EH (cell line): ENCODE data around the gene NLRC3.

Experiments used
- DNase-seq: peaks from one replicate; pipeline ENCODE4 v3.0.0-alpha.2; 2015; ENCODE audit warnings: low read depth

The NLRC3 gene

DNA sequence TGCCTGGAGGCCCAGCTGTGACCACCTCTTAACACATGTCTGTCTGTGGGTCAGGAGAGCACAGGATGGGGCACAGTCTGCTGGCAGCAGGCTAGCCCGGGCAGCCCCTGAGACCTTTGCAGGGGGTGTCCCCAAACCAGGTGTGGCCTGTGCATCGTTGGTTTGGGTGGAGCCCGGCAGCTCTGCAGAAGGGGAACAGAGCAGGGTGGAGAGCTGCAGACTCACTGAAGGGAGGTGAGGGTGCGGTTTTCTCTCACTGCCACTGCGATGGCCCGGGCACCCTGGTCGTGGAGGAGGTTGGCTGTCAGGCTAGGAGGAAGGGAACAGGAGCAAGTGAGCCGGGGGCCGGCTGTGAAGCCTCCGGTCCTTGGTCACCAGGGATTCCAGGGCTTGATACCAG is 28.8 kb downstream of the NLRC3 start:
- DNase-seq, result no peak

DNA sequence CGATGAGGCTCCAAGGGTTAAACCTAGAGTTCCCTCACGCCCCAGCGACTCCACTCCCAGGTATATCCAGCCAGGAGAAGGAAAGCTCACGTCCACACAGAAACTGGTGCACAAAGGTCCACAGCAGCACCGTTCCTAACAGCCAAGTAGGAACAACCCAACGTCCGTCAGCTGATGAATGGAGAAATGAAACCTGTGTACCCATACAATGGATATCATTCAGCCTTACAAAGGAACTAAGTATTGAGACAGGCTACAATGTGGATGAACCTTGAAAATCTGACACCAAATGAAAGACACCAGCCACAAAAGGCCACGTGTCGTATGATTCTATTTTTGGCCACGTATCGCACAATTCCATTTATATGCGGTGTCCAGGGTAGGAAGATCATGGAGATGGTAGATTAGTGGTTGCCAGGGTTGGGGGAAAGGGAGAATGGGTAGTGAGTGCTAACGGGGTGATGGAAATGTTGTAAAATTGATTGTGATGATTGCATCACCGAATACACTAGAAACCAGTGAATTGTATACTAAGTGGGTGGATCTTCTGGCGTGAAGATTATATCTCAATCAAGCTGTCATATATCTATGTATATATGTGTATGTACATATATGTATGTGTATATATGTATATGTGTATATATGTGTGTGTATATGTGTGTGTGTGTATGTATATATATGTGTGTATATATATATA is 30.1 kb downstream of the NLRC3 start:
- DNase-seq, result no peak

DNA sequence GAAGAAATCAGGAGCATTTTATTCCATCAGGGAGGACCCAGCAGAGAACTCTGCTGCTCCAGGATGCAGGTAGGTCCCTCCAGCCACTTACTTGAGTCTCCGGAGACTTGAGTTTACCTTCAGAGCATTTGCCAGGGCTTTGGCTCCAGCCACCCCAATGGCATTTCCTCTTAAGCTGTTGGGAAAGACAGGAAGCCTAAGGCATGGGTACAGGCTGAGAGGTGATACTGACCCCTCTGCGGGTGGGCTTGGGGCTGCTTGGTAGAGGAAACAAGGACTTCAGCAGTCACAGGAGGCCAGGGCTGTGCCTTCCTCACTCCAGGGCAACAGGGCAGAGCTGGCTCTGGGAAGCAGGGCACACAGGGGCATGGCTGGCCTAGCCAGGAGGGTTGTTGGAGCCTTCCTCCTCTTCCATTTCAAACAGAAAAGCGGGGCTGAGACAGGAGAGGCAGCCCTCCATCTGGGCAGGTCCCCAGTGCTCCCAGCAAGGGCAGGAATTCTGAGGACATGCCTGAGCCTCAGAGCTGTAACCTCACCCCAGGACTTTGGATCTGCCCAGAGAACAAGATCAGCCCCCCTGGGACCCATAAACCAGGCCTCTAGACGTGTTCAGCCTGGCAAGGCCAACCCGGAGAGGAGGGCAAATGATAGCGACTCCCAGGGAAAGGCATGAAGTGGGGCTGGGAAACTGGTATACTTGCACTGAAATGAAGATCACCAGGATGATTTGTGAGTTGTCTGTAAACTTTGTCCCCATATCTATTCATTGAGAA is 34.4 kb downstream of the NLRC3 start:
- no peak for DNase-seq

DNA sequence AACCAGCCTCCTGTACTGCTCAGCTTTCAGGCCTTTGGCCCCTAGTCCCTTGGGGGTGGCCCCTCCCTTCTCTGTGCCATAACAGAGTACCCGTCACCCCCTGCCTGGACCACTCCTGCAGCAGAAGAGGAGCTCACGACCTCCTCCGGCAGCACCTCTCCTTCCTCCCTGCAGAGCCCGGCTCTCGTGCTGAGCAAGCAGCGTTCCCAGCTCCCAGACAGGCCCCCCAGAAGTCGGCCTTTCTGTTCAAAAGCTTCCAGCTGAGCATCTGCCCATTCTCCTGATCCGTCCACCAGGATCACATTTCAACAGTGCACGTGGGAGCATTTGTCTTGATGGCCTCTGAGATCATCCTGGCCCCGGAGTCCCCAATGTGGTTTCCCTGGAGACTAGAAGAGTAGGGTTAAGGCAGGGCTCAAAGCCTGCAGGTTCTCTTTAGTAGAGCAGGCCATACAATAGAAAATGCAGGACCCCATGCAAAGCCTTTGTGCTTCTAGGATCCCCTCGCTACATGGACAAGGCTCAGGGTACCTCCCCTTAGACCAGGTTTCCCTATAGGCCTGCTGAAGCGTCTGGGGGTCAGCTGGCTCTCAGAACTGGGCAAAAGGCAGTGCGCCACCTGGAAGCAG is 35.6 kb downstream of the NLRC3 start:
- no peak for DNase-seq

DNA sequence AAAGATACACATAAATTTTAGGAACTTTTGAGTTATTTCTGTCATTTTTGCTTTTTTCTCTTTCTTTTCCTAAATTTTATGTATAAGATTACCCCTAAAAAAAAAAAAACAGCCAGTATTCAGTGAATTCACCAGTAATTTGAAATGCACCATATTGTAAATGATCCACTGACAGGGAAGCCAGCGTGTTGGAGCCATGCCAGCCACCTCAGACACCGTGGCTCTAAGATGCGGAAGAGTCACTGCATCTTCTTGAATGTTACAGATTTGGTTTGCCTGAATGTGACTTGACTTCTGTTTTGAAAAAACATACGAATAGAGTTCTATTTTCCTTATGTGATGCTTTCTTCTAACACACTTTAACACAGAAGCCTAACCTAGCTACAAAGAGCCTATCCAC is 39.0 kb downstream of the NLRC3 start:
- DNase-seq, result no peak

DNA sequence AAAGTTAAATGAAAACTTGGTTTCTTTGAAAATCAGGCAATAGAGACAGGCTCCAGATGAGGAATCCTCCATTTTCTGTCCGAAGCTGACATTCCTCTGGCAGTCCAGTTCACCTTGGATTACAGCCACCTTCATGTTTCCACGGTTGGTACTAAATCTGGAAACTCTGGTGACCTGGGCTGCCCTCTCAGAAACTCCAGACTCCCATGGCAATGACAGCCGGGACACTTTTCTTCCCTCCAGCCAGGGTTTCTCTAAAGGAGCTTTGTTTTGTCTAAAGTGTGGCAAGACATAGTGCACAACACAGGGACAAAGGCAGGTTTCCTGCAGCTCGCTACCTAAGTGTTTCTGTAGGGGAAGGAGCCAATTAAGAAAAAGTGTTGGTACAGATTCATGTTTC is 40.4 kb downstream of the NLRC3 start:
- no peak for DNase-seq

DNA sequence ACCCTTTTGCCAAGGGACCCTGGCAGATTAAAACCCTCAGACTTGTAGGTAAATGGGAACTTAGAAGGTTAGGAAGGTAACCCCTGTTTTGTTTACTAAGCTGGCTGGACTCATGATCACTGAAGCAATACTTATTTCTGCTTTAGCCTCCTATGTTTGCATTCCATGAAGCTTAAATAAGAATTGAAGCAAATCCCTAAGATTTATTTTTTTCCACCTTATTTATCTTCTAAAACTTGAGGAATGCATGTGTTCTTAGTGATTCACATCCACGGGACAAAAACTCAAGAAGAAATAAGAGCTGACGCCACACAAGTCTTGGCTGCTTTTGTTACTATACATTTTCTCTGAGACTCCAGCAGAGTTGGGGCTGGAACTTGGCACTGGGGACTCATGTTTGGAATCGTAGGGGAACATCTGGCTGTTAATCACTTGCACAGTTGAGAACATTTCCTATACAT is 40.9 kb downstream of the NLRC3 start:
- DNase-seq, result peak; percentile 41

DNA sequence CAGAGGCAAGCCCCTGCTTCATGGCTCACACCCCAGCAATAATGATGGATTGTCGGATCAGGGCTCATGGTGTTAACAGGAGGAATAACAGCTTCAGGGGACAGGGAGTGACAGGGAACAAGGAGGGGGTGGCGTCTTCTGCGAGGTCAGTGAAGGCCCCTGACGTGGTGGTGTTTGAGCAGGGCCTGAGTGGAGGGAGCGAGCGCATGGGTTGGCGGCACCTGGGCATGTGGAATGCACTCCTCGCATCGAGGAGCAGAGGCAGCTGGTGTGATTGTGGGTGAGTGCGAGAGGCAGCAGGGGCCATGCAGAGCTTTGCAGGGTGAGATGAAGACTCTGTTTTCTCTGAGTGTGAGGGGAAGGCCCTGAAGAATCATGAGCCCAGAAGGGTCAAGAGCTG is 43.1 kb downstream of the NLRC3 start:
- DNase-seq, result no peak

DNA sequence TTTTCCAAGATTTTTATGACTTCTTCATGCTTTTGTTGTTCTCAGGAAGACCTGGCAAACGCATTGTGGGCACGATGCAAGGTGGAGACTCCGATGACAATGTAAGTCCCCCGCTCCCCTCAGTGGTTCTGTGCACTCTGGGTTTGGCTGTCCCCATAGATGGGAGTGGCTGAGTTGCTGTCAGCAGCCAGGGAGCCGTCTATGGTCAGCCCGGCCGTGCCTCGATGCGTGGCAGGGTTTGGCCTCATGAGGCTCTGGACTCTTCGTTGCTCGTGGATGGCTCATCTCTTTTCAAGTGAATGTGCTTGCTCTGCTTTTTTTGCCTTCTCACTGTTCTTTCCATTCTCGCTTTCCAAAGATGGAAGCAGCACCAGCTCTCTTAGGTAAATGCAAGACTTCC is 44.5 kb downstream of the NLRC3 start:
- DNase-seq, result no peak

DNA sequence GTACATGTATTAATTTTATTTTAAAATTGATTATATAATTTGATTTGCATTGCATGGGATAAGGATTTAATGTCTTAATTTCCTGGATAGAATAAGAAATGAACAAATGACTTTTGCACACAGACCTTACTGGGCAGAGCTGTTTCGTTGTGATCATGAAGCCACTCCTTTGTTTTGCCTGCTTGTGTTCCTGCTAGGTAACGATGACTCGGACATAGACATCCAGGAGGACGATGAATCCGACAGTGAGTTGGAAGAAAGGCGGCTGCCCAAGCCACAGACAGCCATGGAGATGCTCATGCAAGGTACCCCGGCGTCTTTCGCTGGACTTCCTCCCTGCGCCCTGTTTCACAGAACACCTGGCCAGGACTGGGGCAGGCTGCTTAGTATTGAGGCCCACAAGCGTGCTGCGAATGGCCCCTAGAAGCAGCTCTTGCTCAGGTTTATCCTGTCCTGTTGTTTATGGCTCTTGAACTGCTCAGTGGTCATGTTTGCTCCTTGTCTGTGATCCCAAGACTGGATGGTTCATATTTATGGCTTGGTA is 46.8 kb downstream of the NLRC3 start:
- no peak for DNase-seq

DNA sequence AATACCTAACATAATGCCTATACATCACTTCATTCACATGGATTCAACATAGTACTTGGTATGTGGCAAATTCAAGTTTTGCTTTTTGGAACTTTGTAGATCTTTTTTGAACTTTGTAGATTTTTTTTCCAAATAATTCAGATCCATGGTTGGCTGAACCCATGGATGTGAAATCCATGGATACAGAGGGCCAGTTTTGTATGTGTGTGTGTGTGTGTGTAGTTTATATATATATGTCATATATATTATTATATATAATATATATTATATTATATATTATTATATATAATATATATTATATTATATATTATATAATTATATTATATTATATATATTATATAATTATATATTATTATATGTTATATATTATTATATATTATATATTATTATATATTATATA is 48.0 kb downstream of the NLRC3 start:
- DNase-seq, result no peak

DNA sequence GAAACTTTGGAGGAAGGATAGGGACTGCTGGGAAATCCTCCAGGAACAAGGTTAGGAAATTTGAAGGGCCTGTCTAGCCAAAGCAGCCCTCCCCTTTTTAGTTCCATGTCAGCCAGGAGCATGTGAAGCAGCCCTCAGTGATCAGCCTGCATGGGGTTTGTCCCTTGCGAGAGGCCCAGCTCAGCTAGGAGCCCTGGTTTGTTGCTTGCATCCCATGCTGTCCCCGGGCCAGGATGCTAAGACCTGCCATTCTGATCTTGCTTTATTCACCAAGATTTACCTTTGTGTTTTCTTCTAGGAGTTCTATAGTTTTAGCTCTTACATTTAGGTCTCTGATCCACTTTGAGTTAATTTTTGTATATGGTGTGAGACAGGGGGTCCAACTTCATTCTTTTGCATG is 48.8 kb downstream of the NLRC3 start:
- no peak for DNase-seq

DNA sequence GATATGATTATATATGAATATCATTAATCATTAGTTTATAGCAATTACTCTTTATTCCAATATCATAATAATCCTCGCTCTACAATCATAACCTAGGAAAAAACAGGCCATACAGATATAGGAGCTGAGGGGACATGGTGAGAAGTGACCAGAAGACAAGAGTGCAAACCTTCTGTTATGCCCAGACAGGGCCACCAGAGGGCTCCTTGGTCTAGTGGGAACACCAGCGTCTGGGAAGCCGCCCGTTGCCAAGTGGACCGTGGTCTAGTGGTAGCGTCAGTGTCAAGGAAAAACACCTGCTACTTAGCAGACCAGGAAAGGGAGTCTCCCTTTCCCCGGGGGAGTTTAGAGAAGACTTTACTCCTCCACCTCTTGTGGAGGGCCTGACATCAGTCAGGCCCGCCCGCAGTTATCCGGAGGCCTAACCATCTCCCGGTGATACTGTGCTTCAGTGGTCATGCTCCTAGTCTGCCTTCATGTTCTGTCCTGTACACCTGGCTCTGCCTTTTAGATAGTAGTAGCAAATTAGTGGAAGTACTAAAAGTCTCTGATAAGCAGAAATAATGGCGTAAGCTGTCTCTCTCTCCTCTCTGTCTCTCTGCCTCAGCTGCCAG is 49.9 kb downstream of the NLRC3 start:
- peak; percentile 72 for DNase-seq

DNA sequence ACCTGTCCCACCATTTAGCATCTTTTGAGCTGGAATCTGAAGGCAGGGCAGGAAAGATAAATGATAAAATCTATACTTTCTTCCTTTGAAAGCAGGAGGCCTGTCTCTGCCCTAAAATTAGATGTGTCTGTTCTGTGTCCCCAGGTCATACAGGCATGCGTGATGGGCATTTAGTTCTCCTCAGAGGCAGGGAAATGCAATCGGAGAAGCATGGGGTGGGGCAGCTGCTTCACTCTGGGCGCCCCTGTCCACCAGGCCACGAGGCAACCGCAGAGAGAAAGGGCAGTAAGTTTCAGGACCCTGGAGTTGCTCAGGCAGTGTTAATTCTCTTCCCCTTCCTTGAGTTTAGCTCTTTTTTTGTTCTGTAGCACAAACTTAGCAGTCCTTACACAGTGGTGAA is 51.3 kb downstream of the NLRC3 start:
- DNase-seq, result no peak

DNA sequence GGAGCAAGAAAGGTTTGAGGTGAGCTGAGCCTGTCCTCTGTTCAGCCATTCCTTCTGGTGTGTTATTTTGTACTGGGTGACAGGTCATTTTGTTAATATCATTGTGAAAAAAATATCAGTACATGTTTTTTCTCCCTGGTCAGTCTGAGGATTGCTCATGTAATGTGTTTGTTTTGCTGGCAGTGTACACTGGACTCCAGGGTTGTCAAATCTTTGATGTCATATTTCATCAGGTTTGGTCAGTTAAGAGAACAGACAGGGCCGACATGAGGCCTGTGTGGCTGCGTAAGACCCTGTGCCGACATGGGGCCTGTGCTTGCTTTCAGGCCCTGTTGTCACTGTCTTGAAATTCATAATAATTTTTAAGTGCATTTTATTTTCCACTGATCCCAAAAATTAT is 53.9 kb downstream of the NLRC3 start:
- DNase-seq, result no peak

DNA sequence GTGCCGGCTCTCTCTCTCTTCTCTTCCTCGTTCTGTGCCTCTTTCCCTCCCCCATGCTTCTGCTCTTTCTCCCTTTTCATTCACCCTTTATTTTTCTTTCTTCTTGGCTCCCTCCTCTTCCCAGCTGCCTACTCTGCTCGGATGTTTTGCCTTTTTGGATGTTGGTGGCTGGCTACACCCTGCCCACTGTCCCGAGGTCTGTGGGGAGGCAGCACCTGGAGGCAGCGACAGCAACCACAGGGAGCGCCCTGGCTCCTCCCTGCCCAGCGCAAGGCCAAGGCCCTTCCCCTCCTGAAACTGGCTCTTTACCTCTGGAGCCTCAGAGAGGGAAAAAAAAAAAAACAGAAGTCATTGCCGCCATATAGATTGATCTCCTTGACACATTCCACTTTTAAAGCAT is 56.4 kb downstream of the NLRC3 start:
- DNase-seq, result no peak

DNA sequence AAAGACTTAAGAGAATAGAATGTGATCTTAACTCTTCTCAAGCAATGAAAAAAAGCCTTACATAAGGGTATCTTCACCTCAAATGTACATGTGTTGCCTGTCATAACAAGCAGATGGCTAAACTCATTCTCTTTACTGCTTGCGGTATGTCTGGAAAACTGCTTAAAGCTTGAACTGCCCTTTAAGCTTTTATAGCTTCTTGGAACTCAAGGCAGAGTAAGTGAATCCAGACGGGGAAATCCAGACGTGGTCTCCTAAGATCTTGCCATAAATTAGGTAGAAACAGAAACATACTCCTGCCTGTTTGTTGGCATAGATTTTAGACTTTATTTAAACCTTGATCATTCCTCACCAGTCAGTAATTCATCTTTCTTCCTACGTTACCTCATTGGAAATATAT is 56.8 kb downstream of the NLRC3 start:
- DNase-seq, result peak; percentile 59

DNA sequence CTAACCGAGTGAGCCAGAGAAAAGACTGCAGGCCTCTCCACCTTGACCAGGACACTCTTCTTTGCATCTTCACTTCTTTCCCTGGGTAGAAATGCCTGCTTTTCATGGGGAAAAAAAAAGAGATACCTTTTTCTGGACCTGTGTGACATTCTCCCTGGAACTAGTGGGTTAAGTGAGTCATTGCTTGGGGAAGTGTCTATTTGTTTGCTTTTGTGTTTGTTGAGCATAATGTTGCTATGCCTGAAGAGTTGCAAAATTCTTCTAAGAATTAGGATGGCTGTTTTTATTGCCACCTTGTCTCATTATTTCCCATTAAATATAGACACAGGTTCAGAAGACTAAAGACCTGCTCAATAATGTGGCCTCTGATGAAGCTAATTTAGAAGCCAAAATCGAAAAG is 57.6 kb downstream of the NLRC3 start:
- no peak for DNase-seq

DNA sequence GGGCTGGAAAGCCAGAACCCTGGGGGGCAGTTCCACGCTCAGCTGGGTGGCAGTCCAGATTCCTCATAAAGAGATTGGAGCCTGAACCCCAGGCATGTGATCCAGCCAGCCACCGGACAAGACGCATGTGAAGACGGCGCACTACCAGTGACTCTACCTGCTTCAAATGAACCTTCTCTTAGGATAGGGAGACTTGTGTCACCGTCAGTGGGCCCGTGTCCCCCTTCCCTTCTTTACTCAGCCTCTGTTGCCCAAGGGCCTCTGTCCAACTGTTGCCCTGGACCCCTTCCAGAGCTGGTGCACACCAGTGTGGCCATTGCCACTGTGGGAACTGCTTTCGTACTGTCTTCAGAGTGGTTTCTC is 58.2 kb downstream of the NLRC3 start:
- no peak for DNase-seq

DNA sequence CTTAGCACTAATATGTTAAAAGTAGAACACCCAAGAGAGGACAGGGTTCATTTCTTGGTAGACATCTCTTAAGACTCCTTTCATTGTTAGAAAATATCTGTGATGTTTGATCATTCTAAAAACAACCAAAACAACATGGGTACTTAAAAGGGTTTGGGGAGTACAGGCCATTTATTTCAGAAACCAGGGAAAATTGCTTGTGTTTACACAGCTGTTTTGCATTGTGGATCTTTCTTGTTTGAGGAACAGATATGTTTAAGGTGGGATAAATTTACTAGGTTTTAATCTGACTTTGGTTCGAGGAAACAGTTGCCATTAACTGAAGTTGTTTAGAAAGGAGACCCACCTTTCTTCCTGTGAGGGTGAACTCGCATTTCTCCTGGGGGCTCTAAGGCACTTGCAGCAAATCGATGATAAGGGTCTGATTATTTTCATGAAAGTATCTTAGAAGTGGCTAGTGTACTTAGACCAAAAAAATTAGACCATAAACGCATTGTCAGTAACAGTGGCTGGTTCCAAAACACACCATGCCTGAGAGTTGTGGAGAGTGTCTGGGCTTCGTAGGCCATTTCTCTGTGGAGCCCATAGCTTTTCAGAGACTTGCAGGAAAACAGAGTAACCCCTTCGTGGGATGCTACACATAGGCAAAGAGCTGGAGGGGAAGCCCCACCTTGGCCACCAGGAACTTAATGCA is 58.8 kb downstream of the NLRC3 start:
- no peak for DNase-seq

DNA sequence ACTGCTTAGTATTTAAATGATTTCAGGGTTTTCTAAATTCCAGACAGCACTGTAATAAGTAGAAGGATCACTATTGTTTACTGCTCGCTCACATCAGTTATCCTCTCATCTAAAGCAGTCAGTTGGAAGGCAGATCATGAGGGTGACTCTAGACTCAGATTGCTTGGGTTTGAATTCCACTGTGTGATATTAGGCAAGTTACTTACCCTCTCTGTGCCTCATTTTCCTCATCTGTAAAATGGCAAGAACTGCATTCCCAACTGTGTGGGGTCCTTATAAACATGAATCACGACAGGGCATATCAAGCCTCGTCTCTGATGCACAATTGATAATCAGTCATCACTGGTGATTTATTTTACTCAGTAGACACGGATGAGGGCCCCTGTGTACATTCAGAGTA is 61.3 kb downstream of the NLRC3 start:
- DNase-seq, result no peak

DNA sequence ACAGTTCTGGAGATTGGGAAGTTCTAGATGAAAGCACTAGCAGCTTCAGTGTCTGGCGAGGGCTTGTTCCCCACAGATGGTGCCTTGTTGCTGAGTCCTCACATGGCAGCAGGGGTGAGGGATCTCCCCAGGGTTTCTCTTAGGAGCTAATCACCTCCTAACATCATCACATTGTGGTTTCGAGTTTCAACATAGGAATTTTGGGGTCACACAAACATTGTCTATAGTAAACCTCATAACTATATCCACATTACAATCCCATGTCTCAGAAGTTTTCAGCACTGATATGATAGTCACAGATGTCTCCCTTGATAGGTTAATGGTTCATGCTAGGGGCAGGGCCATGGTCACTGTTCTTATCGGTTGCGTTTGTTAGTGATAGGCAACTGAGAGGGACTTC is 62.6 kb downstream of the NLRC3 start:
- DNase-seq, result peak; percentile 73
